Suprapubic skin (tissue), 4 donors: ENCODE results near the gene MON1B. TPM values are rescaled to one million over a fixed set of nuclear protein-coding genes. Genes with fewer than 3 reads are reported as not detected.

Experiments
- DNase-seq, 2 donors: peaks; one replicate each; pipeline ENCODE4 v3.0.0-alpha.2; 2019; ENCODE audit warnings: low spot score in 2 of 2
- H3K27ac ChIP-seq: fragments of 200-600 bp; sonication (generic); one replicate; pipeline ENCODE4 v1.5.1; 2019
- H3K27me3 ChIP-seq: fragments of 200-600 bp; sonication (generic); one replicate; pipeline ENCODE4 v1.5.1; 2019
- H3K36me3 ChIP-seq: fragments of 200-600 bp; sonication (generic); one replicate; pipeline ENCODE4 v1.5.1; 2019
- H3K4me1 ChIP-seq: fragments of 200-600 bp; sonication (generic); one replicate; pipeline ENCODE4 v1.5.1; 2019
- H3K4me3 ChIP-seq: fragments of 200-600 bp; sonication (generic); one replicate; pipeline ENCODE4 v1.5.1; 2019; ENCODE audit warnings: mild to moderate bottlenecking
- H3K9me3 ChIP-seq: fragments of 200-600 bp; sonication (generic); one replicate; pipeline ENCODE4 v1.5.1; 2019
- CTCF ChIP-seq, 2 donors: fragments of 200-600 bp in 1 of 2; fragments of 450-650 bp in 1 of 2; sonication (generic) in 1 of 2; IDR thresholded peaks; one replicate each; pipeline ENCODE4 v1.5.1; 2016 to 2019; ENCODE audit warnings: antibody characterized with exemption in 2 of 2, mild to moderate bottlenecking in 1 of 2, moderate library complexity in 1 of 2
- EP300 ChIP-seq: sonication (generic); formaldehyde crosslinking; IDR thresholded peaks from one replicate; pipeline ENCODE4 v1.6.1; 2017; ENCODE audit warnings: antibody characterized with exemption
- POLR2A ChIP-seq, 2 donors: fragments of 450-650 bp; IDR thresholded peaks; one replicate each; pipeline ENCODE4 v1.6.1; 2017; ENCODE audit warnings: antibody characterized with exemption in 2 of 2, mild to moderate bottlenecking in 2 of 2, moderate library complexity in 2 of 2
- POLR2AphosphoS5 ChIP-seq, 3 donors: sonication (generic); formaldehyde crosslinking; IDR thresholded peaks; one replicate each; pipeline ENCODE4 v1.6.1; 2017; ENCODE audit warnings: antibody characterized with exemption in 3 of 3
- WGBS: methylation state at CpG from one replicate; pipeline ENCODE4 v1.1.5; 2018; 5-methylcytosine and 5-hydroxymethylcytosine counted together
- total RNA-seq, 4 donors: library from RNA; depleted of rRNA; stranded (reverse); fragments of >200 nt; gene quantifications; one replicate each; pipeline ENCODE4 v1.1.0, GENCODE V29; 2016

Gene MON1B
- total RNA-seq, 4 donors from 2014 or later = 20.8 to 27.1 (median 23.3) TPM

- no peaks in the 10 kb centered on the region for H3K9me3 ChIP-seq
- no peak for TF ChIP-seq POLR2AphosphoS5 (IDR thresholded peaks at IDR 0.05)
- TF ChIP-seq POLR2A (IDR thresholded peaks at IDR 0.05) = no peak
- H3K27ac ChIP-seq = no peak overlapping the region
- no peaks in the 10 kb centered on the region for H3K27me3 ChIP-seq
- 94% methylated on average over 4 of the region's 4 CpGs for WGBS
- H3K4me3 ChIP-seq = no peak overlapping the region
- H3K4me1 ChIP-seq = no peaks in the 10 kb centered on the region
- DNase-seq = no peak
- no peaks in the 10 kb centered on the region for H3K36me3 ChIP-seq
Observed at GRCh38 chr16:77221482-77221881, 30.5 kb downstream of the MON1B start.

- WGBS = 76% methylated on average over 10 of the region's 10 CpGs
- TF ChIP-seq CTCF (IDR thresholded peaks at IDR 0.05) (no peak), EP300 (no peak), POLR2AphosphoS5 (IDR thresholded peaks at IDR 0.05) (no peak), POLR2A (IDR thresholded peaks at IDR 0.05) (no peak)
- no peaks in the 10 kb centered on the region for H3K4me1 ChIP-seq
- H3K36me3 ChIP-seq = no peaks in the 10 kb centered on the region
- H3K9me3 ChIP-seq = no peaks in the 10 kb centered on the region
- H3K4me3 ChIP-seq = no peak overlapping the region
- no peak overlapping the region for H3K27ac ChIP-seq
- DNase-seq = no peak
- no peaks in the 10 kb centered on the region for H3K27me3 ChIP-seq
Observed at GRCh38 chr16:77223184-77223583, 32.2 kb downstream of the MON1B start.

GRCh38 chr16:77225182-77225581, 34.2 kb downstream of the MON1B start:
- 90% methylated on average over 3 of the region's 3 CpGs for WGBS

GRCh38 chr16:77227745-77228144, 36.8 kb downstream of the MON1B start:
- no peak overlapping the region for H3K27ac ChIP-seq
- no peak for TF ChIP-seq POLR2AphosphoS5 (IDR thresholded peaks at IDR 0.05)
- no peak for TF ChIP-seq EP300
- no peaks in the 10 kb centered on the region for H3K27me3 ChIP-seq
- no peak for DNase-seq
- no peak overlapping the region for H3K4me3 ChIP-seq
- 80% methylated on average over 5 of the region's 5 CpGs for WGBS
- no peaks in the 10 kb centered on the region for H3K9me3 ChIP-seq
- no peaks in the 10 kb centered on the region for H3K4me1 ChIP-seq
- no peaks in the 10 kb centered on the region for H3K36me3 ChIP-seq

More at GRCh38 chr16:77225182-77225581, 34.2 kb downstream of the MON1B start:
- no peaks in the 10 kb centered on the region for H3K9me3 ChIP-seq
- H3K36me3 ChIP-seq = no peaks in the 10 kb centered on the region
- no peak for DNase-seq
- H3K27ac ChIP-seq = no peak overlapping the region
- no peaks in the 10 kb centered on the region for H3K27me3 ChIP-seq
- TF ChIP-seq POLR2AphosphoS5 (IDR thresholded peaks at IDR 0.05) = no peak
- TF ChIP-seq EP300 = no peak
- TF ChIP-seq POLR2A (IDR thresholded peaks at IDR 0.05) = no peak
- no peak for TF ChIP-seq CTCF (IDR thresholded peaks at IDR 0.05)
- no peaks in the 10 kb centered on the region for H3K4me1 ChIP-seq
- no peak overlapping the region for H3K4me3 ChIP-seq

GRCh38 chr16:77231047-77231446, 40.1 kb downstream of the MON1B start:
- no peak for TF ChIP-seq POLR2A (IDR thresholded peaks at IDR 0.05)
- no peak for TF ChIP-seq EP300
- TF ChIP-seq POLR2AphosphoS5 (IDR thresholded peaks at IDR 0.05) = no peak
- no peak for TF ChIP-seq CTCF (IDR thresholded peaks at IDR 0.05)
- 87% methylated on average over 3 of the region's 3 CpGs for WGBS

GRCh38 chr16:77233799-77234519, 43.0 kb downstream of the MON1B start:
- no peaks in the 10 kb centered on the region for H3K9me3 ChIP-seq
- H3K4me1 ChIP-seq = peaks cover 4% of the 10 kb centered on the region
- 77% methylated on average over 9 of the region's 9 CpGs for WGBS
- H3K27me3 ChIP-seq = peaks cover 9% of the 10 kb centered on the region
- no peak overlapping the region for H3K4me3 ChIP-seq
- no peak for DNase-seq
- TF ChIP-seq EP300 = no peak
- TF ChIP-seq CTCF (IDR thresholded peaks at IDR 0.05) = no peak
- no peak for TF ChIP-seq POLR2A (IDR thresholded peaks at IDR 0.05)
- TF ChIP-seq POLR2AphosphoS5 (IDR thresholded peaks at IDR 0.05) = no peak
- H3K36me3 ChIP-seq = no peaks in the 10 kb centered on the region
- H3K27ac ChIP-seq = no peak overlapping the region

More at GRCh38 chr16:77231047-77231446, 40.1 kb downstream of the MON1B start:
- H3K27ac ChIP-seq = no peak overlapping the region
- DNase-seq = no peak
- no peak overlapping the region for H3K4me3 ChIP-seq
- no peaks in the 10 kb centered on the region for H3K36me3 ChIP-seq
- H3K4me1 ChIP-seq = peaks cover under 1% of the 10 kb centered on the region
- H3K27me3 ChIP-seq = peaks cover 9% of the 10 kb centered on the region
- no peaks in the 10 kb centered on the region for H3K9me3 ChIP-seq
